Left renal pelvis (tissue), 4 donors: ENCODE data around the gene MAGI1. TPM values are rescaled to one million over a fixed set of nuclear protein-coding genes. Genes with fewer than 3 reads are reported as not detected.

Experiments used
- DNase-seq, 4 donors: peaks; one replicate each; pipeline ENCODE4 v3.0.0-alpha.2; 2013; ENCODE audit warnings: low read depth in 4 of 4, low spot score in 3 of 4
- polyA plus RNA-seq, 4 donors: library from polyadenylated mRNA; unstranded; fragments of 120-200 nt; gene quantifications; one replicate each; pipeline ENCODE4 v1.2.1, GENCODE V29; 2013; ENCODE audit not compliant: insufficient read length in 4 of 4

The MAGI1 gene
- polyA plus RNA-seq, 4 donors, result 9.3 to 33.8 (median 26.9) TPM

- no peak for DNase-seq
Measured at GRCh38 chr3:65950340-65951326, 88.1 kb downstream of the MAGI1 start.

- DNase-seq, result no peak
Measured at GRCh38 chr3:65948841-65949573, 89.7 kb downstream of the MAGI1 start.

- DNase-seq, result no peak
Measured at GRCh38 chr3:65946438-65946837, 92.3 kb downstream of the MAGI1 start.

GRCh38 chr3:65945953-65946352, 92.8 kb downstream of the MAGI1 start:
- no peak for DNase-seq

- no peak for DNase-seq
Measured at GRCh38 chr3:65945480-65945879, 93.2 kb downstream of the MAGI1 start.

GRCh38 chr3:65944252-65944651, 94.5 kb downstream of the MAGI1 start:
- DNase-seq, result no peak

- no peak for DNase-seq
Measured at GRCh38 chr3:65939801-65940246, 98.9 kb downstream of the MAGI1 start.

- no peak for DNase-seq
Measured at GRCh38 chr3:65939184-65939583, 99.5 kb downstream of the MAGI1 start.

GRCh38 chr3:65938676-65939075, 100.0 kb downstream of the MAGI1 start:
- DNase-seq, result no peak

- no peak for DNase-seq
Measured at GRCh38 chr3:65938147-65938546, 100.6 kb downstream of the MAGI1 start.

- DNase-seq, result no peak
Measured at GRCh38 chr3:65936908-65937638, 101.6 kb downstream of the MAGI1 start.

GRCh38 chr3:65935724-65936123, 103.0 kb downstream of the MAGI1 start:
- no peak for DNase-seq

- DNase-seq, result no peak
Measured at GRCh38 chr3:65930648-65931047, 108.1 kb downstream of the MAGI1 start.

GRCh38 chr3:65928110-65928509, 110.6 kb downstream of the MAGI1 start:
- DNase-seq, result no peak

GRCh38 chr3:65927576-65927975, 111.1 kb downstream of the MAGI1 start:
- DNase-seq, result no peak

- DNase-seq, result no peak
Measured at GRCh38 chr3:65925254-65925954, 113.3 kb downstream of the MAGI1 start.

- no peak for DNase-seq
Measured at GRCh38 chr3:65924762-65925161, 114.0 kb downstream of the MAGI1 start.

- no peak for DNase-seq
Measured at GRCh38 chr3:65922441-65922840, 116.3 kb downstream of the MAGI1 start.

- no peak for DNase-seq
Measured at GRCh38 chr3:65919826-65920225, 118.9 kb downstream of the MAGI1 start.

GRCh38 chr3:65915477-65915876, 123.2 kb downstream of the MAGI1 start:
- DNase-seq, result no peak
